NCI-H526 treated with DMSO at 0.1 percent for 48 hours (cell line): ENCODE results near the gene PCSK6.

Source experiments
- DNase-seq: peaks from one replicate; lab custom pipeline; 2025; lab: John Stamatoyannopoulos, UW

The PCSK6 gene

DNA sequence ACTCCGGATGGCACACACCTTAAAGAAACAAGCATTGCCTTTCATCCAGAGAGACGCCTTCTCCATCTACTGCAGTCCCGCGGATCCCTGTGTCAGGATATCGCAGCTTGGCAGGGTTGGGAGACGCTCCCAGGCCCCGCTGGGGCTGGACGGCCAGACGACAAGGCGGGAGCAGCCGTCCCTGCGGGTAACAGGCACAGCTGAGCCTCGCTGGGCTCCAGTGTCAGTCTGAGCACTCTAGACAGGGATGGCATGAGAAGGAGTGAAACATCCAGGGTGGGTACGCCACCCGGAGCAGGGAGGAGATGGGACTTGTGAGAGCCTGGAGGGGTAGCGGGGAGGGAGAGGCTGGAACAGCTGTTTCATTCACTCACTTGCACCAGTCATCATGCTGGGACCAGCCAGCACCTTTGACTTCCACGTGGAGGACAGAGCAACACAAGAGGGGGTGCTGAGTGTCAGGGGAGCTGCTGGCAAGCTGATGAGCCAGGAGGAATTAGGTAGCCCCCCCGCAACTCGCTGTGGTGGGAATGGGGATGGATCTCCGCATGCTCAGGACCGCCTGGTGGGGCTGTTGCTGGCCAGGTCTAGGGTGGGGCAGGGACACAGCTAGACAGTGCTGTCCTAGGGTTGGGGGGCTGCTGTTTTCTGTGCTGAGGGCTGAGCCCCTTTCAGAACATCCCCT lies 162.9 kb downstream of the PCSK6 start:
- DNase-seq: no peak

DNA sequence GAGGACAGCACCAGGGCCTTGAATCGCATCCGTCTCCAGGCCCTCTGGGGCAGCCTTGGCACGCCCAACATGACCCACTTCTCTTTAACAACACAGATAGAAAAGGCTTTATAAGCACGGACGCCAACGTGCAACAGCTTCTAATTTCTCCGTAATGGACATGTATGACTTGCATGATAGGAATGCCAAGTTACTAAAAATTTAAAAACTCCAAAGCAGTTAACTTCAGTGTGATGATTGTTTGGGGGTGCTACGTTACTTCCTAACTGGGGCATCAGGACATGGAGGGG lies 163.5 kb downstream of the PCSK6 start:
- DNase-seq: no peak

DNA sequence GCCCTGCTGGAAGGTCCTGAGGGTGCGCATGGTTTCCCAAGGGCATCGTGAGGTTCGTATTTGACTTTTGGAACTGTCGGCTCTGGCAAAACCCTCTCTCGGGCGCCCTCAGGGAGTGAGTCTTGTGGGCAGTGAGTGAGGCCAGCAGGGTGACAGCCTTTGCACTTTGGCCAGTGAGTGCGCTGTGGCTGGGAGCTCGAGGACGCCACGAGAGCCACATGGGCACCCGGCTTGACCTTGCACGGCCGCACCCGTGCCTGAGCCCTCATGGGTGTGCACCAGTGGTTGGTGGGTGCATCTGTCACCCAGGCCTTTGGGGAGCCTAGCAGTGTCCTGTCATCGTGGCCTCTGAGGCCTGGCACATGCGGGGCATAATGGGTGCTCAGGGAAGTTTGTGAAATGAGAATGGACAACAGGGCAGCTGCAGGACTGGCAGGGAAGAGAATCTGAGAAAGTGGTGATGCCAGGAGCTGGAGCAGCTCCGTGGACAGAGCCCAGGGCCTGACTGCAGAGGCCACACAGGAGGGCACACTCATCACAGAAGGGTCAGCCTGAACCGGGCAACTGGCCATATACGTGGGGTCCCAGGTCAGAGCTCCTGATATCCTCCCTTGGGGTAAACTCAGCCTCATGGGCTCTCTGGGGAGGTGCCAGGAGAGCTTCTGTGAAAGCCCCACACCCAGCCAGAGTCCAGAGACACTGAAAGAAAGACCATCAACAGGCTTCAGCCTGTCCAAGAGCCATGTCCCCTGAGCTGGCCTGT lies 164.1 kb downstream of the PCSK6 start:
- no peak for DNase-seq

DNA sequence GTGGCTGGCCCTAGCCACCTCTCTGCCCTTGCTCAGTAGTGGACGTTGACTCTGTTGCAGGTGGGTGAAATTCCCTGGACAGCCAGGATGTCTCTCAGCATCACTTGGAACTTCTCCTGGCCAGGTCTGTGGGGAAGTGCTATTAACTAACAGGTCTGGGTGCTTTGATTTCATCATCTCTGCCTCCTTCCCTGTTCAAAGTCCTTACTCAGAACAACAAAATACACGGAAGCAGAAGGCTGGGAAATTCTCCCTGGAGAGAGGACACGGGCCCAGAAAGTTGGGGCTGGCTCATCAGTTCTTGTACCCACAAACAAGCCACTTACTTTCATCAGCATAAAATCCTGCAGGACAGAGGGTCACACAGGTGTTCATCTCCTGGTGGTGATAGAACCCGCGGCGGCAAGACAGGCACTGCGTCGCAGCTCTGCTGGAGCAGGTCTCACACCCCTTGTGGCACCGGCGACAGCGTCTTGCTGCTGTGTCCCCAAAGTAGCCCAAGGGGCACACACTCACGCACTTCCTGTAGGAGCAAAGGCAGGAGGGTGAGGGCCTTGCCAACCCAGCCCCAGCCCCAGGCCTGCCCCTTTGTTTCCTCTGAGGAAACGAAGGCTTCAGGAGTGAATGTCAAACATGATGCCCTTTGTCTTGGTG lies 164.9 kb downstream of the PCSK6 start:
- no peak for DNase-seq

DNA sequence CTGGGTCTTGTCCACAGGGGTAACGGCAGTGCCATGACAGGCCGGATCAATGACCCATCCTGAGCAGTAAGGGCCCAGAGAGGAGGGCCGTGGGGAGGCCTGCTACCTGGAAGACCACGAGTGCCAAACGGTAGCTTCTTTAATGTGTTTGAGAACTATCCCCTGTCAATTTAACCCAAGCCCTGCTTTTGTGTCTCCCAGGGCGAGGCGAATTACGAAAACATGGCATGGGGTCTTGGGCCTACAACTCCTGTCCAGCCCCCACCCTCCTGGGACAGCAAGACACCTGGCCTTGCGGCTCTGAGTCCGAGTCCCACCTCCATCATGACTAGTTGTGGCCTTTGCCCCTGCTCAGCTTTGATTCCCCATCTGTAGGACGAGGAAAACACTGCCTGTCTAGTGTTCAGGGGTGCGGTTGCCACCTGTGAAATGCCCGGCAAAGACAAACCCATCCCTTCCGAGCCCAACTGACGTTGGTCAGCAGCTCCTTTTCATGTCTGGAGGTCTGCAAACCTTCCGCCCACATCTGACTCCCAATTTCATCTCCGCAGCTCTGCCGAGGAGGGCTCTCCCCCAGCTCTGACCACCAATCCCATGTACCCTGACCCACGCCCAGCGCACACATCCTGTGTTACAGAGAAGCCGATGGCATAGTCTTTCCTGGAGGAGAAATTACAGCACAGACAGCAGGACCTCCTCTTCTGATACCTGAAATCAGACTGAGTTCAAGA lies 165.5 kb downstream of the PCSK6 start:
- no peak for DNase-seq

DNA sequence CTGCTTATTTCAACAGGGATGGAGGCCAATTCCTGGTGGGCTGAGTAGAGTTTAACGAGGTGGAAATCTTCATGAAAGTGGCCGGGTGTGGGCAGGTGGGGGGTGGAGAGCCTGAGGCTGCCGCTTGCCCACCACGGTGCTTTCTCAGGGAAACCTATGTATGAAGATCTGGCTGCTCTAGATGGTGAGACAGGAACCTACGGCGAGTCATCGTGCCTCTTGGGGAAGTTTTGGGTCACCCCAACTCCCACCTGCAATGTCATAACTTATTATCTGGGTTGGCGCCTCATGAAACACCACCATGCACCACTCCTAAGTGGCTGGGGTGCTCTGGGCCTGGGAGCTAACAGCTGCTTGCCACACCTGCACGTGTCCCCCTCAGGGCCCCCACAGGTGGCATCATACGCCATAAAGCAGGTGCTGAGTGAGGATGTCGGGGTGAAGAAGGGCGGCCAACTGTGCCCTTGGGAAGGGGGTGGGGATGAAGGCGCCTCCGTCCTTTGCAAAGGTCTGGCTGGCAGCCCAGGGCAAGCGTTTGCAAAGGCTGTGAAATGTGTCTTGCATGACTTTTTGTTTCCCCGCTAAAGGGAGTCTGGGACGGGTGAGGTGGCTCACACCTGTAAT lies 166.5 kb downstream of the PCSK6 start:
- no peak for DNase-seq

DNA sequence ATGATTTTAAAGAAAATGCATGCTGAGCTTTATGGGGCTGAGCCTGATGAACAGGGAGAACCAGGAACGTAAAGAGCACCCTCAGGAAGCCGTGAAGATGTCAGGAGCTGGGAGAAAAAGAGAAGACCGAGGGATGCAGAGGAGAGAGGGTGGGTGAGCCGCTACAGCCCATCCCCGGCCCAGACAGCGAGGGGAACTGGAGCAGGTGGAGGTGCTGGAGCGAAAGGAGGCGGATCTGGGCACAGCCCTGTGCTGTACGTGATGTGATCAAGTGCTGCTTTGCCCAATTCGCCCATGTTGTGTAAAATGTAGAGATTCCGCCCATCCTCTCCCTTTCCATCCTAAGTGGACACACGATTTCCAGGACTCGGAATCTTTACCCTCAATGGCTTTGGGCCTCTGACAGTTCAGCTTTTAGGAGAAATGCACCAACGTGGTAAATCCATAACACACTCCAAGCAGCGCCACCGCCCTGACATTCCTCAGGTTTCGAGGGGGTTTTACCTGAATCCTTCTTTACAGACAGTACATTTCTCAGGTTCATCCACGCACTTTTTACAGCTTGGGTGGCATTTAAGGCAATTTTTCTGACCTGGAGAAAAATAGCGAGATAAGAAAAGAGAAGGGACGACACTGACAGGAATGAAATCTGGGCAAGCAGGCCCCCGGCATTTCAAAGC lies 167.4 kb downstream of the PCSK6 start:
- no peak for DNase-seq

DNA sequence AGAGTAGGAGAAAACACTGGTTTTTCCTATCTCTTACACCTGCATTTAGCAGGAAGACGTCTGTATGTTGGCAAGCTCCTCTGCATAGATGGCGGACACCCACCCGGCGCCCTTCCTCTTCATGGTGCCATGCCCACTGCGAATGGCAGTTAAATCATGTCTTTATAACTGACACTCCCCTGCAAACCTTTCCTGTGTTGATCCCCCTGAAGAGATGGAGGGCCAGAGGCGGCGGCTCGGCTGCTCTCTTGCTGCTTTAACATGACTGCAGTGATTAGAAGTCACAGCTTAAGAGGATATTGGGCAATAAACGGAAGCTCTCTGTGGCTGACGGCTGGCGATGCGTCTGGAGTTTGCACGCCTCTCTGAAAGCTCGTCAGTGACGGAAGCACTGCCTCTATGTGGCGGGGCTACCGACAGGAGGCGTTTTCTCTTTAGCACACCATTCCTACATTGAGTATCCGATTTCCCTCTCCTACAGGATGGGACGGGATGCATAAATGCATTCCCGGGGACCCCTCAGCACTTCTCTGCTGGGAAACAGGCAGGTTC lies 168.9 kb downstream of the PCSK6 start:
- DNase-seq: no peak

DNA sequence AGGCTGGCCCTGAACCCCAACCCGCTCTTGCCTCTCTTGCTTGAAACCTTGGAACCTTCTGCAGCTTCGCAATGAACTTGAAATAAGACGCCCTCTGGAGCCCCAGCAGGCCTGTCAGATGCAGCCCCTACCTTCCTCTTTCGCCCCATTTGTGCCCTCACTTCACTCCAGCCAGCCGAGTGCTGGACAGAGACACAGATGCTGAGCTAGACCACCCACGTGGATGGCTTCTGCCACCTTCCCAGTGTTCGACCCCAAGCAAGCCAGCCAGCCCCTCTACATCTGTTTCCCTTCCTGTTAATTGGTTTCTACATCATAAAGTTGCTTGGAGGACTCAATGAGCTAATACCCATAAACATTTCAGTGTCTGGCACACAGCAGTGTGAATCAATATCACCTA lies 170.7 kb downstream of the PCSK6 start:
- no peak for DNase-seq

DNA sequence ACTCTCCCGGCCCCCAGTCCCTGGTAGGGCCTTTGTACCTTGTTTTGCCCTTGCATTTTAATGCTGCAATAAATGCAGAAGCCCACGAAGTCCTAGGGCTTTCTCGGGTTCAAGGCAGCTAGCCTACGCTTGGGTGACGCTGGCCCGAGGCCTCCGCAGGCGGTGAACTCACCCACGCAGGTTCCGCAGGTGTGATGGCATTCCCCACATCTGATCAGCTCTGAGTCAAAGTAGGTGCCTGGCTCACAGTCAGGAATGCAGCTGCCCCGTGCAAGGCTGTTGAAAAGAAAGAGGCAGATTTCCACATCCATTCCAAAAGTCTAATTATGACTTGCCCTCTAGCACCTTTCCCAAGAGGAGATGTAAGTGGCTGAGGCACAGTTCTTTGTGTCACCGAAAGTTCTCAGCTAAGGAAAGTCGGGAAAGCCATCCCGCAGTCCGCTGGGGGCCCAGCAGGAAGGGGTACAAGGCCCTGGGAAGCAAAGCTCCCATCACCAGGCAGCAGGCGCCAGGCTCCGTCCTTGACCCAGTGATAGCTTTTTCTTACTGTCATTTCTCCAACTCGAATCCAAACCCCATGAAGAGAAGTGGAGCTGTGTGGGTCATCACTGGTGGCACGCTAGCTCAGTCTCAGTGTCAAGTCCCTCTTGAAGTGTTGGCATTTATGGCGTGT lies 171.2 kb downstream of the PCSK6 start:
- DNase-seq: no peak

DNA sequence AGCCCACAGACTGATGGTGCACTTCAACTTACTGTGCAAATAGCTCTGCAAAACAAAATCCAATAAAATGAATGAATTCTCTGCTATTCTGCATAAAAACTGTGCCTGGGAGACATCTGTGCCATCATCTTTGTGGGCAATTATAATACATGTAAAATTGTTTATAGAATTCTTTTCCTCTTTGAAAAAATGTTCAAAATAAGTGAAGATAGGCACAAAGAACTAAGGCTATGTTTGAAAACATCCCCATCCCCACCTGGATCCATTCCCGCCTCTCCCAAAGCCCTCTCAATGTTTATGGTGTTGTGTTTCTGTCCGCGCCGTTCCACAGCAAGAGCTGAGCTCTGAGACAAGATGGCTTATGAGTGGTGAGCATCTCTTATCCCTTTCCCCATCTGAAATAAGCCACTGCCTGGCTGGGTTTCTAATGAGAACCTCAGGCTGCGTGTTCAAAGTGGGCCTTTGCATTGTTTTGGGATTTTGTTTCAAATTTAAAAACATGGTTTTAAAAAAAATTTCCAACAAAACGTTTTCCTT lies 172.1 kb downstream of the PCSK6 start:
- no peak for DNase-seq

DNA sequence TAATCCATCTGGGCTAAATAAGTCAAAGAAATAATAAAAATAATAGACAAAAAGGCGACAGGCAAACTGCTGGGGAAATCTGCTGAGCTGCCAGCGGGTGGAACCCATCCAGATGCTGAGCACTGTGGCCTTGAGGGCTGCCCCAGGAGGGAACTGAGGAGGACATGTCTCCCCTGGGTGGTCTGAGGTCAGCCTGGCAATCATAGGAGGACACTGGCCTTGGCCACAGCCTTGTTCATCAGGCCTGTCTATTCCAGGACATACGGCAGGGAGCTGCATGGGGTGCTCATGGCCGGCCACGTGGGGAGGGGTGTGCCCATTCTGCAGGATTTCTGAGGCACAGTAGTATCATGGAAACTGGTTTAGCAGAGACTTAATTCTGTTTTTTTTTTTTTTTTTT lies 173.0 kb downstream of the PCSK6 start:
- DNase-seq: no peak

DNA sequence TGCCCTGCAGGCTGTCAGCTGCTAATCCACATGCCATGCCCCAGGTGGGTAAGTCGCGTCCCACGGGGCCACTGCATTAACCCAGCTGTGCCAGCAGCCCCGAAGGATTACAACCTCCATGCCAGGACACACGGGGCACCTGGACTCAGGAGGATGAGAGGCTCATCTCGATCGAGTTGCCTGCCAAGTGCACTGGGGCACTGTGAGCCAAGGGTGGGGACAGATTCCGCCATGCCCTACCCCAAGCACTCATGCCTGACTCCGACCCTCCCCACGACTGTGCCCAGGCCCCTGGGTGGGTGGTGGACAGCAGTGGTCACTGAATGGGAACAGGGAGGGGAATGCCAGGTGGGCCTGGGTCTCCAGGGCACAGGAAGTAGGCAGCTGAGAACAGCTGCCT lies 173.8 kb downstream of the PCSK6 start:
- DNase-seq: no peak

DNA sequence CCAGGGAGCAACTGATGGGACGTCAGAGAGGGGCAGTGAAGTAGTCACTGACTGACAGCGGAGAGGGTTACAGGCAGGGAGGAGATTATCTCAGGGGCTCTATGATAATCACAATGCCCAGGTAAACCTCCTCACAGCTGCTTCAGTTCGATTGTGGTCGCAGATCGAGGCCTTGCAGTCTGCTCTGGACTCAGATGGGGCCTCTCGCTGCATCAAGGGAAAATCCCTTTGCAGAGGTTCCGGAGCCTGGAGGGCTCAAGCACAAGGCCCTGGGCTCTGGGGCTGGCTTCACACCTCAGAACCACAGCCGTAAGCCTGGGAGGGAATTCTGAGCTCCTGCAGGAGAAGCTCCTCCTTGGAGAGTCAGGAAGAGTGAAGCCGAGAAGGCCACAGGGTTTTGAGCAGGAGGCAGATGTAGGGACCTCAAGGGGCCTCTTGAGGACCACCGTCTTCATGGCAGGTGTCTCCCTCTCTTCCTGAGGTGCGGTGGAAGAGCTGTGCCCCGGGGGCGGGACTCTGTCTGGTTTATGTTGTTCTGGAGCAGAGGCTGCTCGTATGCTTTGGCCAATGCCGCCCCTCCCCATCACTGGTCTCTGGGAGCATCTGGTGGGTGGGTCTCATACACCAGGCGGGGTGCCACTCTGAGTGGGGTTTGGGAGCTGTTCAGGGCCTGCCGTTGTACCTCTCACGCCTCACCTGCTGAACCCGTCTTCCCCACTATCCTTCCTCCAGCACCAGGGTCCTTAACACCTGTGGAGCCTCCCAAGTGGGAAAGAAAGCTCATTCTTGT lies 175.0 kb downstream of the PCSK6 start:
- DNase-seq: no peak

DNA sequence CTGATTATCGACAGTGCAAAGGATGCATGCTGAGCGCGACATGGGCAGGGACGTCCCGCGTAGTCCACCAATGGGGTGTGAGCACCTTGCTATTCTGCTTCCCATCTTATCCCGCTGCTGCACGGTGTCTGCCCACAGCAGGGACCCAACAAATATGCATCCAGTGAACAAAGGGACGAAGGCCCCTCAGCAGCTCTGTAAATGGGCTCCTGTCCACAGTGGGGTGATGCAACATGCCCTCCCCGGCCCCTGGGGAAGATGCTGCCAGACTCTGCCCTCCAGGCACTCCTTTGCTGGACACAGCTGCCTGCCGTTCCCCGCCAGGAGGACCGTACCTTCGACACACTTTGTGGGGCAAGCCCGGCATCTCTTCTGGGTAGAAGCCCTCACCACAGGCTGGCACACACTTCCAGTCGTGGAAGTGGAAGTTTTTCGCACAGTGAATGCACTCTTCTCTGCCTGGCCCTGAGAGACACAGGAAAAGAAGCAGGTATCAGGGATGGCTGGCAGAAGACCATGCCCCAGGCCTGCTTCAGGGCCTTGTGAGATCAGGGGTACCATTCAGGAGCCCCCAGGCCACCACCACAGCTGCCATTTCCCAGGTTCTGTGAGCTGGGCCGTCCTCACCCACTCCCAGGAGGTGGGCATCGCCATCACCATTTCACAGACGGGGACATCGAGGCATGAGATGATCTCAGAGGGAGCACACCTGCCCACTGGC lies 176.3 kb downstream of the PCSK6 start:
- no peak for DNase-seq

DNA sequence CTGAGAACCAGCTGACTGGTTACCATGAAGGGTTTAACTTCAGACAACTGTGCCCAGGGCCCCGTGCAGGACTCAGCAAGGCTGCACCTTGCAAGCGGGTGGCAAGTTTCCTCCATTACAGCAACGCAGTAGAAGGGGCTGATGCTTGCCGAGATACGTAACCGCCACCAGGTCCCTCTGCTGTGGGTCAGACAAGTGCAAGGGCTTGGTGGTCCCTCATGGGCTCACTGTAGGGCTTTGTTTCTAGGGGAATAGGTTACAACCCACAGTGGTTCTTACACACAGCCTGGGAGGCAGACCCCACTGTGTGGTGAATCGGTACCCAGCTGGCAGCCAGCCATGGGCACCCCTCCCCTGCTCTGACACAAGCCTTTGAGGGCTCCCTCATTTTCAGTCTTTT lies 179.0 kb downstream of the PCSK6 start:
- DNase-seq: no peak

DNA sequence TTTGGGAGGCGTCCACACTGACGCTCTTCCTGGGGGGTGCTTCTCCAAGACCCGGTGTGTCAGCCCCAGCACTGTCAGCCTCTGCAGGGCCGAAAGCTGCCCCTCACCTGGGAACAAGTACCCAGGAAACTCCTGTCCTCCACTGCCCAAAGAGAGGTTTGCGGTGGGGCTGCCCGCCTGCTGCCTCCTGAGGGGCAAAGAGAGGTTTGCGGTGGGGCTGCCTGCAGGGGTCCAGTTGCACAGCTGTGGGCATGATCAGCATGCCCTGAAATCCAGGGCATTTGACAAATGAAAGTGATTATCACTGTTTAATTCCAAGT lies 179.4 kb downstream of the PCSK6 start:
- DNase-seq: no peak

DNA sequence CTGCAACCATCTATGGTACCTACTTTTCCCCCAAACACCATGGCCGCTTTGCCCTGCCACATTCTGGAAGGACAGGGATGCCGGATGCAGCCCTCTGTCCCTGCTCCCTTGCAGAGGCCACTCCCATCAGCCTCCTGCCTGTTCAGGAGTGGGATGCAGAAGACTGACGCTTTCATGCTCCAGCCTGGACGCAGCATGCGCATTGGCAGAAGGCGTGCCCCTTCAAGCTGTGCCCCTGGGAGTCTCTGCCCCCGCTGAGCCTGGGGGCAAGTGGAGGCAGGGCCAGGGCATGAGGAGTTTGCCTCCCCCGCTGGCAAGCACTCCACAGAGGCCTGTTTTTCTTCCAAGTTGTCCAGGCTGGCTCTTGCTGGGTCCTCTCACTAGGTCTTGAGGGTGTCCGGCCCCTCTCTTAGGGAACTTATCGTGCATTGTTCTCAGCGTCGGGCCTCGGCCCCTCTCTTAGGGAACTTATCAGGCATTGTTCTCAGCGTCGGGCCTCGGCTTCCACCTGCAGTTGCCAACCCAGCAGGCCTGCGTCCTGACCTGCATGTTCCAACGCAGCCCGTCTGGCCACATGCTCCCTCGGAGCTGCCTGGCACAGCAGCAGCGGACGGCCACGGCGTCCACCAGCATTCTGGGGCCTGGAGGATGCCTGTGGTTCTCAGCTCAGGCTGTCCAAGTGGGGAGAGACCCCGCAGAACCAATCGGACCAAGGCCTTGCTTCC lies 179.9 kb downstream of the PCSK6 start:
- DNase-seq: no peak
